Adrenal gland (tissue), 5 donors: ENCODE measurements around the gene MOV10L1.

ENCODE experiments used
- POLR2A ChIP-seq, 2 donors: fragments of 450-650 bp; IDR thresholded peaks; one replicate each; pipeline ENCODE4 v1.6.1; 2017; ENCODE audit warnings: antibody characterized with exemption in 2 of 2, mild to moderate bottlenecking in 2 of 2, moderate library complexity in 1 of 2
- TF ChIP-seq, protein P1 (sequence below), 6 experiments: fragments of 450-650 bp in 4 of 6; fragments of 200-600 bp in 2 of 6; sonication (generic) in 1 of 6; IDR thresholded peaks; 1 replicate in 5 of 6; 2 replicates in 1 of 6; pipeline versions ENCODE4 v1.5.1 to v1.8.0; 2016 to 2021; ENCODE audit warnings: antibody characterized with exemption in 6 of 6, mild to moderate bottlenecking in 2 of 6, moderate library complexity in 1 of 6
- donor health status: DM: no; HTN: no; CAD: no.

DNA sequence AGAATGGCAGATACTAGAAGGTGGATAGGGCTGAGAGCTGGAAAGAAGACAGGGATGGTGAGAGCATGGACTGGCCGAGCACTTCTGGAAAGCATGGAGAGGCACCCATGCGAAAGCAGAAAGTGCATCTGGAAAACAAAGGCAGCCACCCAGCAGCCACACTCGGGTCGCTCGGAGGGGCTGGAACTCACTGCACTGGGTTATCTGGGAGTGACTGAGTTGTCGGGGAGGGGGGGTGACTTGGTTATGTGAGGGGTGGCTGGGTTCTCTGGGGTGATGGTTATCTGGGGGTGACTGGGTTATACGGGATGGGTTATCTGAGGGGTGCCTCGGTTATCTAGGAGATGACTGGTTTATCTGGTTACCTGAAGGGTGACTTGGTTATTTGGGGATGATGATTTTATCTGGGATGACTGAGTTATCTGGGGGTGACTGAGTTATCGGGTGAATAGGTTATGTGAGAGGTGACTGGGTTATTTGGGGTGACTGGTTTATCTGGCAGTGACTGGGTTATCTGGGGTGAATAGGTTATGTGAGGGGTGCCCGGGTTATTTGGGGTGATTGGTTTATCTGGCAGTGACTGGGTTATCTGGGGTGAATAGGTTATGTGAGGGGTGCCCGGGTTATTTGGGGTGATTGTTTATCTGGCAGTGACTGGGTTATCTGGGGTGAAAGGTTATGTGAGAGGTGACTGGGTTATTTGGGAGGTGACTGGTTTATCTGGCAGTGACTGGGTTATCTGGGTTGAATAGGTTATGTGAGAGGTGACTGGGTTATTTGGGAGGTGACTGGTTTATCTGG lies 78.1 kb downstream of the MOV10L1 start:
- TF ChIP-seq, protein P1, sequence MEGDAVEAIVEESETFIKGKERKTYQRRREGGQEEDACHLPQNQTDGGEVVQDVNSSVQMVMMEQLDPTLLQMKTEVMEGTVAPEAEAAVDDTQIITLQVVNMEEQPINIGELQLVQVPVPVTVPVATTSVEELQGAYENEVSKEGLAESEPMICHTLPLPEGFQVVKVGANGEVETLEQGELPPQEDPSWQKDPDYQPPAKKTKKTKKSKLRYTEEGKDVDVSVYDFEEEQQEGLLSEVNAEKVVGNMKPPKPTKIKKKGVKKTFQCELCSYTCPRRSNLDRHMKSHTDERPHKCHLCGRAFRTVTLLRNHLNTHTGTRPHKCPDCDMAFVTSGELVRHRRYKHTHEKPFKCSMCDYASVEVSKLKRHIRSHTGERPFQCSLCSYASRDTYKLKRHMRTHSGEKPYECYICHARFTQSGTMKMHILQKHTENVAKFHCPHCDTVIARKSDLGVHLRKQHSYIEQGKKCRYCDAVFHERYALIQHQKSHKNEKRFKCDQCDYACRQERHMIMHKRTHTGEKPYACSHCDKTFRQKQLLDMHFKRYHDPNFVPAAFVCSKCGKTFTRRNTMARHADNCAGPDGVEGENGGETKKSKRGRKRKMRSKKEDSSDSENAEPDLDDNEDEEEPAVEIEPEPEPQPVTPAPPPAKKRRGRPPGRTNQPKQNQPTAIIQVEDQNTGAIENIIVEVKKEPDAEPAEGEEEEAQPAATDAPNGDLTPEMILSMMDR (IDR thresholded peaks at IDR 0.05), result no peak
- TF ChIP-seq POLR2A (IDR thresholded peaks at IDR 0.05), result no peak
